Measurements from ENCODE around the gene LSM11.
"Not testable (repeated sequence)": the region's sequence is repeated elsewhere in the genome, so short reads cannot be mapped to it uniquely, and the experiment has no call there.

LSM11 gene

DNA sequence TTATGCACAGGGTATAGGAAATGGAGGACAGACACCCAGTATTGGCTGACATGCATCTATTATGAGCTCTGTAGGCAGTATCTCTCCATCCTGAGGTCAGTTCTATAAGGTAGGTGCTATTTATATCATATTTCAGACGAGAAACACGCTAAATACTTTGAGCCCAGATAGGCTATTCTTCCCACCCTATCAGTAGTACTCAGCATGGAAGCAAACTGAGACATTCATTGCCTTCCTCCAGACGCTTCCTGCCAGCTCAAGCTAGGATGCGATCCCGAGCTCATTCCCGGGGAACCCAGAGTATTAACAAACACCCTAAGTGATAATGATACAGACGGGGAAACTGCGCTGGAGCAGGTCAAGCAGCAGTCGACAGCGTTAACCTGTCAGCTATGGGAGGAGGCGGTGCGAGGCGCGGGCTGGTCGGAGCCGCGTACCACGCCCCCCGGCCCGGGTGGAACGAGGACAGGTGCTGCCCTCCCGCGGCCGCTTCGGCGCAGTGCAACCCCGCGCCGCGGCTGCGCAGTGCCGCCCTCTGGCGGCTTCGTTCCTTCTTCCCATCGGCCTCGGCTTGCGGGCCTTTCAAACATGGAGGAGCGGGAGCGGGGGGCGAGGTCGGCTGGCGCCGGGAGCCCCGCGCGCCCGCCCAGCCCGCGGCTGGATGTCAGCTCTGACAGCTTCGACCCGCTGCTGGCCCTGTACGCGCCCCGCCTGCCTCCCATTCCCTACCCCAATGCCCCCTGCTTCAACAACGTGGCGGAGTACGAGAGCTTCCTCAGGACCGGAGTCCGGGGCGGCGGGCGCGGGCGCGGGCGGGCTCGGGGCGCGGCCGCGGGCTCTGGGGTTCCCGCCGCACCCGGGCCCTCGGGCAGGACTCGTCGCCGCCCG, at the start of gene LSM11:
LSM11 (plus strand) TSS at position 550 of the 888 bp plus-strand sequence; CDS start at position 589, 39 bp downstream.
- DNase-seq (ENCODE audit: low read depth) = peak; percentile 39

DNA sequence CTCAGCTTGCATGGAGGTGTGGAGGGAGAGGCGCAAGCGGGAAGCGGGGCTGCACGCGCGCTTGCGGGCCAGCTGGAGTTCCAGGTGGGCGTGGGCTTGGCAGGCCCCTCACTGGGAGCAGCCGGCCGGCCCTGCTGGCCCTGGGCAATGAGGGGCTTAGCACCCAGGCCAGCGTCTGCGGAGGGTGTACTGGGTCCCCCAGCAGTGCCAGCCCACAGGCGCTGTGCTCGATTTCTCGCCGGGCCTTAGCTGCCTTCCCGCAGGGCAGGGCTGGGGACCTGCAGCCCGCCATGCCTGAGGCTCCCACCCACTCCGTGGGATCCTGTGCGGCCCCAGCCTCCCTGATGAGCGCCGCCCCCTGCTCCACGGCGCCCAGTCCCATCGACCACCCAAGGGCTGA, 49.7 kb upstream of the LSM11 start:
- DNase-seq (ENCODE audit: low read depth) = not testable (repeated sequence)

DNA sequence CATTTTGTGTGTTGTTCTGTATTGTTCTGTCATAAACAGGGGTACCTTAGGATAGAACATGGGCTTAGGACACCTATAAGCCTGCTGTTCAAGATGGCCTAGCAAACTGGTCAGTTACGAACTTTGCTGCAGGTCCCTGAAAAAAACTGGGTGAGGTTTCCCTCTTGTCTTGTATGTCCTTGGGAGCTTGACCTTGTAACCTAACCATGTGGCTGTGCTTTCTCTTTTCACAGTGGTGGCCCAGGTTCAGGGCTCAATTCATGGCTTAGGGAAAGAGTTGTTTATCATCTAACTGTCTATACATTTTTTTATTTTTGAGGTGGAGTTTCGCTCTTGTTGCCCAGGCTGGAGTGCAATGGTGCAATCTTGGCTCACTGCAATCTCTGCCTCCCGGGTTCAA, 47.4 kb upstream of the LSM11 start:
- not testable (repeated sequence) for DNase-seq (ENCODE audit: low read depth)

DNA sequence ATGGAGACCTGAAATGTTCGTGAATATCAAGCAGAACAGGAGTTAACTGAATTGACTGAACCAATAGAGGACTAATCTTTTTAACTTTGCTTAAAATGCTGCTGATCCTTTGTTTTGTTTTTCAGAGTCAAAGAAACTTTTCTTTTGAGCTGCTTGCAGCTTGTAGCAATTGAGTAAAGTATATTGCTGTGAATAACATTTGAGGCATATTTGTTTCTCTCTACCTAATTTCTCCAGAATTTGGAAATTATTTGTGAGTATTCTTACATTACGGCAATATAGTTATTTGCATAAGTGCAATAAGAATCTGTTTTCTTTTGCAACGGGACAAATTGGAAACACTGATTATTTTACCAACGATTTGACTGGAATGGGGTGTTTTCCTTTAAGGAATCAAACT, 44.8 kb upstream of the LSM11 start:
- DNase-seq (ENCODE audit: low read depth) = not testable (repeated sequence)

DNA sequence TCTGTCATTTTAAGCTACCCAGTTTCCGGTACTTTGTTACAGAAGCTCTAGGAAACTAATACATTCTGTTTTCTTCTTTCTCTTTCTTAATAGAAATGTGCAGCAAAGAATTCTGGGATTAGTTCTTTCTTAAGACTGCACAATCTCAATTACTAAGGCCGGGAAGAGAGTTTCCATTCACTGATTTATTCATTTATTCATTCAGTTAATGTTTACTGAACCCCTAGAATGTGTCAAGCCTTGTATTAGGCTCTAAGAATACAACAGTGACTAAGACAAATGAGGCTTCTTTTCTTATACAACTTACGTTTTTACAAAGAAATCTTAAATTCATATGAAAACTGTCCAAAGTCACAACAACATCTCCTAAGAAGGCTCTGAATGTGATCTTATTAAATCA, 39.8 kb upstream of the LSM11 start:
- DNase-seq (ENCODE audit: low read depth) = no peak

DNA sequence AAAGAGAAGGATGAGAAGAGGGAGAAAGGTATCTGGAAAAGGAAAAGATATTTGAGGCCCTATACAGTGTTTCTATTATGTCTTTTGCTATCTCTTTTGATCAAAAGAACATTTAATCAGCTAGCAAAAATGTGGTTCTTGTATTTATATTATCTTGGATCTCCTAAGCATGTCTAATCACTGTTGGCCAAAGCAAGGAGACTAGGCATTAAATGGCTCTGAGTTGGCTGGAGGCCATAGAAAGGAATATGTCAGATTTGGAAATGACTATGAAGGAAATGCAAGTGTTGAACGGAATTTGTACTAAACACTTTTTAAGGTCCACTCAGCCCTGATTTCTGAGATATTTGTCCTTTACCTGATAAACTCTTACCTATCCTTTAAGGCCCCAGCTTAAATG, 34.6 kb upstream of the LSM11 start:
- DNase-seq (ENCODE audit: low read depth) = no peak

DNA sequence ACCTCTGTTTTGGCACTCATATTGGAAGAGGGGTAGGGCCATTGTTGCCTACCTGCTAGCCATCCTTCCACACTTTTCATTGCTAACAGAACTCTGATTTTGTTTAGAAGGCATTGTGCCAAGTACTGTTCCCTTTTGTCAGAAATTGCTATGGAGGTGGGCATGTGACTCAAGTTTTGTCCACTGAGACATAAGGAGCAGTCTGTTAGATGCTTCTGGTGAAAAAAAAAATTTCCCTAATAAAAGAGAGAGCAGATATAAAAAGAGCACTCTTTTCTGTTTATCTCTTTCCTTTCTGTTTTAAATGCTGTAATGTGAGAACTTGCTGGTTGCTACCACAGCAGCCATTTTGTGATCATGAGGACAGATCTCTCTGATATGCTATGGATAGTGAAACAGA, 34.2 kb upstream of the LSM11 start:
- DNase-seq (ENCODE audit: low read depth) = no peak

DNA sequence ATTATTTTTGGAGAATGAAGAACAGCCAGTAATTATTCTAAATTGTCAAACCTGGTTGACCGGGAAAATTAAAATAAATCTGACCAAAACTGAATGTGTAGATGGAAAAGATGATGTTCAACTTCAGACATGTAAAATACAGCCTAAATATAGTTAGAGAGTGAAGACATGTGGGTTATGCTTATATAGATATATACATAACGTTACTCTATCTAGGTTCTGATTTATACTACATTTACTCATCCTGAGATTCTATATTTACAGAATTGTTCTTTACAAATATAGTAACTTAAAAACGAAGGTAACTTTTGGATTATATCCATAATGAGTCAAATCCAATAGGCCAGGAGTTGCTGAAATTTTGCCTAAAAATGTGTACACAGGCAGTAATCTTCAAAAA, 33.1 kb upstream of the LSM11 start:
- no peak for DNase-seq (ENCODE audit: low read depth)

DNA sequence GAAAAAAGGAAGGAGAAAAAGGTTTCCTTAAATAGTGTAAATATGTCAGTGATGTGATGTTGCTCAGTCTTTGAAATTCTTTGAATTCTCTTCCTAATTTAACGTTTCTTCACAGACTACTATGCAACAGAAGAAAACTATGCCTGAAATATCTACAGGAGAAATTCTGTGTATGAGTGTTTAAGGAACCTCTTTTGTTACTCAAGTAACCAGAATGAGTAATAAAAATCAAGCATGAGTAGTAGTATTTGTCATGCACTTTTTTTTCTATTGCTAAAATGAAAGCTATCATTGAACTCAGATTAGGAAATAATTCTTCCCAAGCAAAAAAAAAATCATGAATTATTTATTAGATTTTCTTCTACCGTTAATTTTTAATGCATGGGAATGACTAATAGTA, 32.6 kb upstream of the LSM11 start:
- DNase-seq (ENCODE audit: low read depth) = peak; percentile 24

DNA sequence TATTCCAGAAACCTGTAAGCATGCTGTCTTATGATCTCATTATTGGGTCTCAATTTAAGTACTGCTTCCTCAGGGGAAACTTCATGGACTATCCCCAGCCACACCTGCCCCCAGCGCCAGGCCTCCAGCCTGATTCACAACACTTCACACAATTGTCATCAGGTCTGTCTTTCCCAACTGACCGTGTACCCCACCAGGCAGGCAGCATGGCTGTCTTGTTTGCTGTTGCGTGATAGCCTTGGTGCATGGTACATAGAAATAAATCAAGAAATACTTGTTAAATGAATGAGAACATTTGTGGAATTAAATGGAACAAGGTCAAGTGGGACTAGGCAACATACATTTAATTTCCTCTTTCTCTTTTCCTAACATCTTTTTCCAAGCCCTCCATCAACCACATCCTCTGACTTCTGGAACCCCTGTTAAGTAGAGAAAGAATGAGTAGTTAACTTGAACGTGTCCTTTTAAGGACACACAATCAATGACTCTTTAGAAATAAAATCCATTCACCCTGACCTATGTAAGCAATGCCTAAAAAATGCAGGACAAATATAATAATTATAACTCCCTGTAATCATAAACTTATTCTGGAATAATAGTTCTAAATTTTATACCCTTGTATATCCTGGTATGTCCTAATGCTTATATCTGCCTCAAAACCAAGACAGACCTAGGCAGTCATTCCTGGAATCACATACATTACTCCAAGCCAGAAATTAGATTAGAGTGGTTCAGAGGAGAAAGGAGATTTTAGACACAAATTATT, 29.5 kb upstream of the LSM11 start:
- DNase-seq (ENCODE audit: low read depth) = no peak

DNA sequence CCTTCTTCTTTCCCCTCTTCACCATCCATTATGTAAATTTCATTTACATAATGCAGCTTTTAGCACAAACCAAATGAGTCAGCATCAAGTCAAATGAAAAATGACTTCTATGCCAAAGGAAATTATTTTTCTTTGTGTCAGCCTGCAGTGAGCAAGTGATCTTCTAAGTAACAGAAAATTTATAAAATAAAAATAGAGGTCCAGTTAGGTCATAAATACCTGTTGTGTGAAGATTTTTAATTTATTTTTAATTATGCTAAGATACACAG, 29.0 kb upstream of the LSM11 start:
- DNase-seq (ENCODE audit: low read depth) = no peak

DNA sequence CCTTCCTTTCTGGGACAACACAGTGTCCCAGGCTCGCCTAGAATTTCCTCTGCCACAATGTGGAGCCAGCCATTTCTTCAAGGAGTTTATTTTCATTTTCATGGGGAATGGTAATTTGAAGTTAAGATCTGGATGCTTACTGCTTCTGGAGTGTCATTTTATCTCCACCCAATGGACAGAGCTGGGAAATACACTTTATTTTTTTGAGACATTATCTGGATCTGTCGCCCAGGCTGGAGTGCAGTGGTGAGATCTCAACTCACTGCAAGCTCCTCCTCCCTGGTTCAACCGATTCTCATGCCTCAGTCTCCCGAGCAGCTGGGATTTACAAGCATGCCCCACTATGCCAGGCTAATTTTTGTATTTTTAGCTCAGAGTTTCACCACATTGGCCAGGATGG, 25.0 kb upstream of the LSM11 start:
- DNase-seq (ENCODE audit: low read depth) = no peak

DNA sequence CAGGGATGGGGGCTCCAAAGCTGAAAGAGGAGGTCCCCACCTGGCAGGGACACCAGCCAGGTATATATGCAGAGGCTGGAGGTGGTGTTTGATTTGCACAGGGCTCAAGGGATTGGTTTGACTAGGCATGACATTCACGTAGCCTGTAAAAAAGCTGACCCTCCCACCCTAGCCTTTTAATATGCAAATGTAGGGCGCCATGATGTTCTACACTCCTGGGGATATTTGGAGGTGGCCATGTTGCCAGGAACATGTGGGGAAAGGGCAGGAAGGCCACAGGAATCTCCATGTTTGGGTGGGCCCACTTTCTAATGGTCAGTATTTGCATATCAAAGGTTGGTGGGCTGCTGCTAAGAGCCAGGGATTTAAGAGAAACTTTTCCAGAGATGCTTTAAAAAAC, 24.3 kb upstream of the LSM11 start:
- DNase-seq (ENCODE audit: low read depth) = no peak

DNA sequence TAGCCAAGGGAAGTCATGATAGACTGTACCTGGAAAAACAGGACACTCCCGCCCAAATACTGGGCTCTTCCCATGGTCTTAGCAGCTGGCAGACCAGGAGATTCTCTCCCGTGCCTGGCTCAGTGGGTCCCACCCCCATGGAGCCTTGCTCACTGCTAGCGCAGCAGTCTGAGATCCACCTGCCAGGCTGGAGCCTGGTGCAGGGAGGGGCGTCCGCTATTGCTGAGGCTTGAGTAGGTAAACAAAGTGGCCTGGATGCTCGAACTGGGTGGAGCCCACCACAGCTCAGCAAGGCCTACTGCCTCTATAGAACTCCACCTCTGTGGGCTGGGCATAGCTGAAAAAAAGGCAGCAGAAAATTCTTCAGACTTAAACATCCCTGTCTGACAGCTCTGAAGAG, 22.4 kb upstream of the LSM11 start:
- DNase-seq (ENCODE audit: low read depth) = no peak

DNA sequence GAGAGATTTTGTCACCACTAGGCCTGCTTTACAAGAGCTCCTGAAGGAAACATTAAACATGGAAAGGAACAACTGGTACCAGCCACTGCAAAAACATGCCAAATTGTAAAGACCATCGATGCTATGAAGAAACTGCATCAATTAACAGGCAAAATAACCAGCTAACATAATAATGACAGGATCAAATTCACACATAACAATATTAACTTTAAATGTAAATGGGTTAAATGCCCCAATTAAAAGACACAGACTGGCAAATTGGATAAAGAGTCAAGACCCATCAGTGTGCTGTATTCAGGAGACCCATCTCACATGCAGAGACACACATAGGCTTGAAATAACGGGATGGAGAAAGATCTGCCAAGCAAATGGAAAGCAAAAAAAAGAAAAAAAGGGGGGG, 20.6 kb upstream of the LSM11 start:
- not testable (repeated sequence) for DNase-seq (ENCODE audit: low read depth)

DNA sequence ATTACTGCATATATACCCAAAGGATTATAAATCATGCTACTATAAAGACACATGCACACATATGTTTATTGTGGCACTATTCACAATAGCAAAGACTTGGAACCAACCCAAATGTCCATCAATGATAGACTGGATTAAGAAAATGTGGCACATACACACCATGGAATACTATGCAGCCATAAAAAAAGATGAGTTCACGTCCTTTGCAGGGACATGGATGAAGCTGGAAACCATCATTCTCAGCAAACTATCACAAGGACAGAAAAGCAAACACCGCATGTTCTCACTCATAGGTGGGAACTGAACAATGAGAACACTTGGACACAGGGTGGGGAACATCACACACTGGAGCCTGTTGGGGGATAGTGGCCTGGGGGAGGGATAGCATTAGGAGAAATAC, 16.9 kb upstream of the LSM11 start:
- DNase-seq (ENCODE audit: low read depth) = not testable (repeated sequence)

DNA sequence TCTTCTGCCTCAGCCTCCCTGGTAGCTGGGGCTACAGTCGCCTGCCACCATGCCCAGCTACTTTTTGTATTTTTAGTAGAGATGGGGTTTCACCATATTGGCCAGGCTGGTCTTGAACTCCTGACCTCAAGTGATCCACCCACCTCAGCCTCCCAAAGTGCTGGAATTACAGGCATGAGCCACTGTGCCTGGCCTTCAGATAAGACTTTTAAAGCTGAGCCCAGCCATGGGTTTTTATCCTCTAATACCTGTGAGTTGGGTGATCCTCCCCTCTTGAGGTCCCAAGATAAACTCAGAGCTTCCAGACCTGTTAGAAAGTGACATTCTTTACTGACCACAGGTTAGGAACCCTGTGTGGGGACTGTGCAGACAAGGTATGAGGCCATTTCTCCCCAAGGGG, 15.7 kb upstream of the LSM11 start:
- DNase-seq (ENCODE audit: low read depth) = not testable (repeated sequence)

DNA sequence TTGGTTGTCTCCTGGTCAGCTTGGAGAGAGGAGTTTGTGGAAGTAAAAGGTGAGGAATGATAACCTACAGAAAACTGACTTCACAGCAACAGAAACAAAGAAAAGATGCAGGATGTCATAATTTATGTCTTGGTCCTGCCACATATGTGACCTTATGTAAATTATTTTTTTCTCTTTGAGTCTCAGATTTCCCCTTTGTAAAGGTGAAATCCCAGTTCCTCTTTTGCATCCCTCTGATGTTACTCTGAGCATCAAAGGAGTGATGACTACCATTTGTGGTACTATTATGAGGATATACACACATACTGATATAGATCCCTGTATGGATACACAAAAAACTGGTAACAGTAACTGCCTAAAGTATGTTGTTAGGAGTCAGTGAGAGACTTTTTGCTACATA, 13.7 kb upstream of the LSM11 start:
- DNase-seq (ENCODE audit: low read depth) = no peak

DNA sequence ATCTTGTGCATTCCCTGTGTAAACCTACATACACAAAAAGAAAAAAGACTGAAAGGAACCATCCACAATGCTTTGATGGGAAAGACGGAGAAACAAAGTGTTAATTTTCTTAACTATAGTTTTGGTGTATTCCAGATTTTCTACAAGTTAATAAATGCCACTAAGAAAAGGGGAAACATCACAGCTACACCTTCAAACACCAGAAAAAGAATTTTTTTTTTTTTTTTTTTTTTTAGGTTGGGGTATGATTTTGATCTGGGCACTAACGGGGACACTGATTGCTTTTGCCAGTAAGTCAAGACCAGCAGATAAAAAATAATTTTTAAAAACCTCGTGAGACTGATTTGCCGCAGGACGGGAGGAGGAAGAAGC, 12.6 kb upstream of the LSM11 start:
- no peak for DNase-seq (ENCODE audit: low read depth)

DNA sequence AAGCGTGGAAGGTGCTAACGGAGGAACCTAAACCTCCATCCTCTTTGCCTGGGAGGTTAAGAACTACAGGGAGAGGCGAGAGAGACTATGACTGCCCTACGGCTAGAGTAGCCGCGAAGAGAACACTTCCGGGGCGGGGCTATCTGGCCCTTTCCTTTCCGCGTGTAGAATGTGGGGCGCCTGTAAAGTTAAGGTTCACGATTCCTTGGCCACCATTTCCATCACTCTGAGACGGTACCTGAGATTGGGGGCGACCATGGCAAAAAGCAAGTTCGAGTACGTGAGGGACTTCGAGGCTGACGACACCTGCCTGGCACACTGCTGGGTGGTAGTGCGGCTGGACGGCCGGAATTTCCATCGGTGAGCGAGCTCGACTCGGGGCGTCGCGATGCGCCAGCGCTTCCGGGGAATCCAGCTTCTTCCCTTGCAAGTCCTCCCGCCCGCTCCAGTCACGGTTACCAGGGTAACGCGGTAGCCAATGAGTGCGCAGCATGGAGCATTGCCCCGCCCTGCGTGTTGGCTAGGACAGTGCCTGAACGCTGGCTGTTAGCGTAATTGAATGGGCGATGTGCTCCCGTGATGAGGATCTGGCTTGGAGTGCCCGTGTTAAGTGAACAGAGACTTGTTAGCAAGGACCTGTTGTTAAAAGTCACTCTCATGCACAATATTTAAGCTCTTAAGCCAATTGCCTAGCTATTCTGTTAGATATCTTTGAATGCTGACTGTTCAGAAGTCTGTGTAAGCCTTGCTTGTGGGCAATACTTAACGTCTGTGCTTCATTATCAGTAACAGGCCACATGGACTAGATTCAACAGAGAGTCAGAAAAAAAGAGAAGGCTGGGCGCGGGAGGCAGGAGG, 12.0 kb upstream of the LSM11 start, which contains the start of gene THG1L:
THG1L (plus strand) TSS at position 149 of the 858 bp plus-strand sequence; CDS start at position 170, 21 bp downstream.
- DNase-seq (ENCODE audit: low read depth) = peak; percentile 69

DNA sequence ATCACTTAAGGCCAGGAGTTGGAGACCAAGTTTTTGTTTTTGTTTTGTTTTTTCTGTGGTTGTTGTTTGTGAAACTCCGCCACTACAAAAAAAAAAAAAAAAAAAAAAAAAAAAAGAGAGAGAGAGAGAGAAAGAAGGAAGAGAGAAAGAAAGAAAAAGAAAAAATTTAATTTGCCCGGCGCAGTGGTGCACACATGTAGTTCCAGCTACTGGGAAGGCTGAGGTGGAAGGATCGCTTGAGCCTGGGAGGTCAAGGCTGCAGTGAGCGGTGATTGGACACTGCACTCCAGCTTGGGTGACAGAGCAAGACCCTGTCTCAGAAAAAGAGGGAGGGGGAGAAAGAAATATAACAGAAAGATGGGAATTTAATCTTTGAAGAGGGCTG, 11.4 kb upstream of the LSM11 start:
- no peak for DNase-seq (ENCODE audit: low read depth)

DNA sequence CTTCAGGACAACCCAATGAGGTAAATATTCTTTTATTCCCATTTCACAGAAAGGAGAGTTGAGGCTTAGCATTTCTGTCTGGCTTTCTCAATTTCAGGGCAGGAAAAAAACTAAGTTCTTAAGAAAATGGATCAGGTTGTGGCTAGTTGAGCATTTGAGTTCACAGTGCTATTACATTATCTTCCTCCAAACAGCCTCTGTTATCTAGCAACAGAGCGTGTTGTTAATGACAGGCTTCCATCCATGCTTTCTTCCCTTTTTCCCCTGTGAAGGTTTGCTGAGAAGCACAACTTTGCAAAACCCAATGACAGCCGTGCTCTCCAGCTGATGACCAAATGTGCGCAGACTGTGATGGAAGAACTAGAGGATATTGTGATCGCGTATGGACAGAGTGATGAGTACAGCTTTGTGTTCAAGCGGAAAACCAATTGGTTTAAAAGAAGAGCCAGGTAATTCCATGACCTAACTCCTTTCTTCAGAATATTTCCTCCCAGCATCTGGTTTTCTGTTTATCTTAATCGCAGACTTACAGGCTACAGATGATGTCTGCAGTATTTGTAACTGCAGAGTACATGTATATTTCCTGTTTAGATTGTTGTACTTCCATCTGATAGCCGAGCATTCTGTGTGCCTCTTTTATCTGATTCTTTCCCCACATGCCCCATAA, 10.8 kb upstream of the LSM11 start:
- no peak for DNase-seq (ENCODE audit: low read depth)
